ENCODE results near the gene TLK2.
"Not testable (repeated sequence)": the region's sequence is repeated elsewhere in the genome, so short reads cannot be mapped to it uniquely, and the experiment has no call there.

Gene TLK2

GRCh38 chr17:62507191-62507836 lies 28.7 kb downstream of the TLK2 start:
- not testable (repeated sequence) for H3K9me3 Mint-ChIP-seq; H3K4me3 Mint-ChIP-seq; DNase-seq; H3K27me3 Mint-ChIP-seq; H3K36me3 Mint-ChIP-seq (ENCODE audit: low read depth)
- peak; percentile 28 for ATAC-seq
- Mint-ChIP-seq H3K27ac (peak overlapping the region; percentile 64), H3K4me1 (peaks cover 37% of the 10 kb centered on the region)

DNA sequence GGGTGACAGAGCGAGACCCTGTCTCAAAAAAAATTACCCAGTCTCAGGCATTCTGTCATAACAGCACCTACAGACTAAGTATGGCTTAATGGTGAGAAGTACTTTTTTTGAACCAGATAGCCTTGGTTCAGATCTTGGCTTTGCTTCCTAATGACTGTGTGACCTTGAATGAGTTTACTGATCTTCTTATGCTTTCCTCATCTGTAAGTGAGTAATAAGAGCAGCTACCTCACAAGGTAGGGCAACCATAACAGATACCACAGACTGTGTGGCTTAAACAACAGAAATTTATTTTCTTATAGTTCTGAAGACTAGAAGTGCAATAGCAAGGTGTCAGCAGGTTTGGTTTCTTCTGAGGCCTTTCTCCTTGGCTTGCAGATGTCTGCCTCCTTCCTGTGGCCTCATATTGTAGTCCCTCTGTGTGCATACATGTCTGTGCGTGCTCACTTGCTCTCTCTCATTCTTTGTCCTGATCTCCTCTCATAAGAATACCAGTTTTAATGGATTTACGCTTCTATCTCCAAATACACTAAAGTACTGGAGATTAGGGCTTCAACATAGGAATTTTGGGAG lies 31.7 kb downstream of the TLK2 start:
- not testable (repeated sequence) for H3K27me3 Mint-ChIP-seq; H3K36me3 Mint-ChIP-seq (ENCODE audit: low read depth); H3K9me3 Mint-ChIP-seq; DNase-seq; H3K4me3 Mint-ChIP-seq
- ATAC-seq: peak; percentile 43
- Mint-ChIP-seq H3K27ac (peak overlapping the region; percentile 46), H3K4me1 (peaks cover 39% of the 10 kb centered on the region)

DNA sequence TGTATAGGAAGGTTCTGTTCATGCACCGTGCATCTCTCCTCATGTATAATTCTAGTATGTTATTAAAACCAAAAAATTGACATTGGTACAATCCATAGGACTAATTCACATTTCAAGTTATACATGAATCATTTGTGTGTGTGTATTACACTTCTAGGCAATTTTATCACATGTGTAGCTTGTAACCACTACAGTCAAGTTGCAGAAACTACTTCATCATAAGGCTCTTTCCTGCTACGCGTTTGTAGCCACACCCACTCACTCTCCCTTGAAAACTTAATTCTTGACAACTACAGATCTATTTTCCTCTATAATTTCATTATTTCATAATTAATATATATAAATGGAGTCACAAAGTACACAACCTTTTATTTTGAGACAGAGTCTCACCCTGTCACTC lies 32.4 kb downstream of the TLK2 start:
- DNase-seq; H3K4me3 Mint-ChIP-seq; H3K27ac Mint-ChIP-seq; H3K36me3 Mint-ChIP-seq (ENCODE audit: low read depth); H3K27me3 Mint-ChIP-seq; H3K9me3 Mint-ChIP-seq; ATAC-seq: not testable (repeated sequence)
- peaks cover 35% of the 10 kb centered on the region for H3K4me1 Mint-ChIP-seq

DNA sequence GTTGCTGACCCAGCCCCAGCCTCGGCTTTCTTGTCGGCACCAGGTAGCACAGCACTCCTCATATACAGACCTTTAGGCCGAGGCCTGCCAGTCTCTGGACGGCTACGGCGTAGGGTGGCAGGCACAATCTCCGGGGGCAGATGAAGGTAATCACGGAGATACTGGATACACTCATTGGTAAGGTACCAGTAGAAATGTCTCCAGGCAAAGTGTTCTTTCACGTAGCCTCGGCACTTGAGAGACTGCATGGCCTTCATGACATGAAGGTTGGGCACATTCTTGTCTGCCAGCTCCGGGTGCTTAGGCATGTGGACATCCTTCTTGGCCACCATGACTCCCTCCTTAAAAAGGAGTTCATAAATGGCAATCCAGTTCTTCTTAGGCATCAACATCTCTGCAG lies 37.8 kb downstream of the TLK2 start:
- not testable (repeated sequence) for DNase-seq; H3K4me3 Mint-ChIP-seq; H3K4me1 Mint-ChIP-seq; ATAC-seq; H3K9me3 Mint-ChIP-seq; H3K27ac Mint-ChIP-seq; H3K27me3 Mint-ChIP-seq; H3K36me3 Mint-ChIP-seq (ENCODE audit: low read depth)

DNA sequence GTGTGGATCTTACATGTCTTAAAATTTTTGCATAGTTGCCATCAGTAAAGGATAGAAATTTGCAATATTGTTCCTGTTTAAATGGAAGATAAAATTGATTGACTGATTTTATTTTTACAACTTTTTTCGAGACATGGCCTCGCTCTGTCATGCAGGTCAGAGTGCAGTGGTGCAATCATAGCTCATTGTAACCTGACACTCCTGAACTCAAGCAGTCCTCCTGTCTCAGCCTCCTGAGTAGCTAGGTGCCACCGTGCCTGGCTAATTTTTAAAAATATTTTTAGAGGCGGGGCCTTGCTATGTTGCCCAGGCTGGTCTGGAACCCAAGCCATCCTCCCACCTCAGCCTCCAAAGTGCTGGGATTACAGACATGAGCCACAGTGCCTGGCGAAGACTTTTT lies 42.7 kb downstream of the TLK2 start:
- not testable (repeated sequence) for H3K4me1 Mint-ChIP-seq, ATAC-seq, DNase-seq, H3K4me3 Mint-ChIP-seq, H3K9me3 Mint-ChIP-seq, H3K27ac Mint-ChIP-seq, H3K27me3 Mint-ChIP-seq
- peaks cover 12% of the 10 kb centered on the region for H3K36me3 Mint-ChIP-seq (ENCODE audit: low read depth)

DNA sequence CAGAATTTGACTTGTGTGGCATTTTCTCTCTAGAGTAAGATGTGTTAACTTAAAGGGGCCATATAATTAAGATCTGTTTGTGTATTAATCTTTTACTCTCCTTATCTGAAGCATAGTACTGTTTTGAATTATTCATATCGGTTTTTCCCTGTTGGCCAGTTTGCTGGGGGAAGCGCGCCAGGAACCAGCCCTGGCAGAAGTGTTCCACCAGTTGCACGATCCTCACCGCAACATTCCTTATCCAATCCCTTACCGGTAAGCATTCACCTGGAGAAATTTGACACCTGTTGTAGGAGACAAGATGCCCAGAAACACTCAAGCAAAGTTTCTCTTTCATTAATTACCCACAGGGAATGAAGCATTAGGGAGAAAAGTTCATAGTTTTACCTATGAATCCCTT lies 45.5 kb downstream of the TLK2 start:
- H3K27ac Mint-ChIP-seq, H3K9me3 Mint-ChIP-seq: not testable (repeated sequence)

GRCh38 chr17:62525317-62525716 lies 46.7 kb downstream of the TLK2 start:
- not testable (repeated sequence) for H3K4me3 Mint-ChIP-seq, H3K27me3 Mint-ChIP-seq, H3K9me3 Mint-ChIP-seq, DNase-seq, H3K27ac Mint-ChIP-seq, H3K4me1 Mint-ChIP-seq, ATAC-seq
- peaks cover 24% of the 10 kb centered on the region for H3K36me3 Mint-ChIP-seq (ENCODE audit: low read depth)

More for the DNA sequence above, 45.5 kb downstream of the TLK2 start:
- DNase-seq, H3K4me1 Mint-ChIP-seq, H3K4me3 Mint-ChIP-seq, ATAC-seq, H3K27me3 Mint-ChIP-seq: not testable (repeated sequence)
- H3K36me3 Mint-ChIP-seq (ENCODE audit: low read depth): peaks cover 21% of the 10 kb centered on the region

DNA sequence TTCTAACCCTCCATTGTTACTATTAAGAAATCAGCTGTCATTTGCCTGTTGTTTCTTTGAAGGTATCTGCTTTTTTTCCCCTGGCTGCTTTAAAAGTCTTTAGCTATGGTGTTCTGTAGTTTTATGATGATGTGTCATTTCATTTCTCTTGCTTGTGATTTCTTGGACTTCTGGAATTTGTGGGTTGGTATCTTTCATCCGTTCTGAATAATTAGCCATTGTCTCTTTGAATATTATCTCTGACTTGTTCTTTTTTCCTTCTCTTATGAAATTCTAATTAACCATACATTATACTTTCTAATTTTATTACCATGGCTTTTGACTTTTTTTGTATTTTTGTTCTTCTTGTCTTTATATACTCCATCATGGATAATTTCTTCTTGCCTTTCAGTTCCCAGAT lies 52.3 kb downstream of the TLK2 start:
- H3K27ac Mint-ChIP-seq, H3K4me3 Mint-ChIP-seq, H3K9me3 Mint-ChIP-seq, H3K4me1 Mint-ChIP-seq, DNase-seq, ATAC-seq, H3K27me3 Mint-ChIP-seq: not testable (repeated sequence)
- peaks cover 28% of the 10 kb centered on the region for H3K36me3 Mint-ChIP-seq (ENCODE audit: low read depth)

- DNase-seq, H3K27me3 Mint-ChIP-seq, H3K4me3 Mint-ChIP-seq, H3K9me3 Mint-ChIP-seq, H3K27ac Mint-ChIP-seq, H3K4me1 Mint-ChIP-seq, ATAC-seq: not testable (repeated sequence)
- H3K36me3 Mint-ChIP-seq (ENCODE audit: low read depth): peaks cover 30% of the 10 kb centered on the region
Measured at GRCh38 chr17:62536557-62536956, 57.9 kb downstream of the TLK2 start.

DNA sequence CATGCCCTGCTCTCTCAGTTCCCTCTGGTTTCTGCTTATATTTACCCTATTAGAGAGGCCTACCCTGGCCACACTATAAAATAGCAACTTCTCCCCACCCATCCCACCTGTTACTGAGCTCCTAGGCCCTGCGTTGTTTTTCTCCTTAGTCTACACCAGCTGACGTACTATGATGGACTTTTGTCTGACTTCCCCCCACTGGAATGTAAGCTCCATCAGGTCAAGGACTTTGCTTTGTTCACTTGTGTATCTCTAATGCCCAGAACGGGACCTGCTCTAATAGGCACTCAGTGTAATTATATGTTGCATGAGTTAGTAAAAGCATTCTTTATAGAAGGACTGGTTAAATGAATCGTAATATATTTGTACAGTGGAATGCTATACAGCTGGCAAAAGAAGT lies 62.4 kb downstream of the TLK2 start:
- ATAC-seq, DNase-seq, H3K27me3 Mint-ChIP-seq, H3K4me3 Mint-ChIP-seq, H3K9me3 Mint-ChIP-seq, H3K4me1 Mint-ChIP-seq, H3K27ac Mint-ChIP-seq: not testable (repeated sequence)
- peaks cover 47% of the 10 kb centered on the region for H3K36me3 Mint-ChIP-seq (ENCODE audit: low read depth)

- peaks cover 47% of the 10 kb centered on the region for H3K36me3 Mint-ChIP-seq (ENCODE audit: low read depth)
- not testable (repeated sequence) for H3K27me3 Mint-ChIP-seq, H3K9me3 Mint-ChIP-seq, H3K4me1 Mint-ChIP-seq, H3K4me3 Mint-ChIP-seq, H3K27ac Mint-ChIP-seq, DNase-seq, ATAC-seq
Measured at GRCh38 chr17:62543278-62543775, 64.7 kb downstream of the TLK2 start.

DNA sequence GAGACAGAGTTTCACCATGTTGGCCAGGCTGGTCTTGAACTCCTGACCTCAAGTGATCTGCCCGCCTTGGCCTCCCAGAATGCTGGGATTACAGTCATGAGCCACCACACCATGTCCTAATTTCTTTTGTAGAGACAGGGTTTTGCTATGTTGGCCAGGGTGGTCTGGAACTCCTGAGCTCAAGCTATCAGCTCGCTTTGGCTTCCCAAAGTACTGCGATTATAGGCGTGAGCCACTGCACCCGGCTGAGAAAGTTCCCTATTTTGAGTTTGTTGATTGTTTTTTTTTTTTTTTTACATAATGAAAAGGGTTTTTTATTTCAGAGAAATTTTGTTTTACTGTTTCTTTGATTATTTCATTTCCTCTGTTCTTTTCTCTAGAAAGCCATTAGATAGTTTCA lies 67.4 kb downstream of the TLK2 start:
- DNase-seq, H3K9me3 Mint-ChIP-seq, H3K27me3 Mint-ChIP-seq, H3K4me1 Mint-ChIP-seq, H3K4me3 Mint-ChIP-seq, H3K27ac Mint-ChIP-seq, ATAC-seq: not testable (repeated sequence)
- peaks cover 30% of the 10 kb centered on the region for H3K36me3 Mint-ChIP-seq (ENCODE audit: low read depth)

DNA sequence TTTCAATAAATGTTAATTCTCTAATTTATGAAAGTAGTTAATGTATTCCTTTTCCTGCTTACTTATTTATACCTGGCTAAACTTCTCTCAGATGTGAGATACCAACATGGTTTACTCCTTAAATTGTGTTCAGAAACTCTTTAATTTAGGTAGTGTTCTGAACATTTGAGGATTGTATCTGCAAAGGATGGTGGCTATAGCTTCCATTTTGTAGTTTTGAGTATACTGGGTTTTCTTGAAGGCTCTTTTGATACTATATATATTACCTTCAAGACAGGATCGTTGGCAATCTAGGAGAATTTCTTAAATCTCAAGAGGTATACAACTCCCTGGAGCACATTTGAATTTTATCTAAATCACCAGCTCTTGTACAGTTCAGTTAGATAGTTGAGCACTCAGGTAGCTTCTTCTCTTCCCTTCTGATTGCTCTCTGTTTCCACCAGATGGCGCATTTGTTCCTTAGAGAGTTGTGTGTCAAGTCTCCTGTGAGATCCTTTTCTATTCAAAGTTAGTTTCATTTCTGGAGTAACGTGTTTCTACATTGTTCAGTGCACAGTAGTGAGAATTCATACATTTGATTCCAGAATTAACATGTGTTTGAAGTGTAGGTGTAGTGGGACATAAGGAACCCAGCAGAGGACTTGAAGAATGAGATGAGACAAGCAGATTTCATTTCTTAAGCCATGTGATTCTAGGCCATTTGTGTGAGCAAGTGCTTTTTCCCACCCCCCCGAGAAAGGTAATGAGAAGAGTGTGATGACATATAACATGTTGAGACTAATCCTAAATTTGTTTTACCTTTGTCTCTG lies 74.4 kb downstream of the TLK2 start:
- H3K36me3 Mint-ChIP-seq (ENCODE audit: low read depth); H3K4me1 Mint-ChIP-seq; H3K27me3 Mint-ChIP-seq; H3K9me3 Mint-ChIP-seq: not testable (repeated sequence)
- Mint-ChIP-seq H3K4me3 (peak overlapping the region; percentile 48), H3K27ac (peak overlapping the region; percentile 59)
- DNase-seq: peak; percentile 8
- ATAC-seq: peak; percentile 88

DNA sequence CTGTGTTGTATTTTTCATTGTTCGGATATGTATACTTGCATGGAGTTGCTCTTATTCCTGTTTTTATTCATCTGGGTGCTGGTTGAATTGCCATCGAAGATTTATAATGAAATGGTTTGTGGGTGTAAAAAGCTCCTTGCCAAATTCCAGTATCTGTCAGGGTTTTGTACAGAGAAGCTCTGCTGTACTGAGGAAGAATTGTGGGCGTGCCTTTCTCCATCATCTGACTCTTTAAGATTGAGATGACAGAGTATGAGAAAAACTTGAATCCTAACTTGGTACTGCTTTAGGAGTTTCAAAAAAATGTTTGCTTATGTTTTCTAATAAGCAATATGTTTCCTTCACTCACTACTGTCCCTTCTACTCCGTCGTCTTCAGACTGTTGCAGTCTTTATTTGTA lies 78.9 kb downstream of the TLK2 start:
- not testable (repeated sequence) for H3K27ac Mint-ChIP-seq, ATAC-seq, H3K9me3 Mint-ChIP-seq, H3K4me1 Mint-ChIP-seq, H3K27me3 Mint-ChIP-seq, H3K4me3 Mint-ChIP-seq, DNase-seq
- peaks cover 24% of the 10 kb centered on the region for H3K36me3 Mint-ChIP-seq (ENCODE audit: low read depth)

GRCh38 chr17:62558941-62559340 lies 80.3 kb downstream of the TLK2 start:
- H3K9me3 Mint-ChIP-seq, H3K27me3 Mint-ChIP-seq, H3K4me3 Mint-ChIP-seq, DNase-seq, H3K4me1 Mint-ChIP-seq, ATAC-seq, H3K27ac Mint-ChIP-seq: not testable (repeated sequence)
- peaks cover 28% of the 10 kb centered on the region for H3K36me3 Mint-ChIP-seq (ENCODE audit: low read depth)
